ENCODE results near the gene LRRC45.

DNA sequence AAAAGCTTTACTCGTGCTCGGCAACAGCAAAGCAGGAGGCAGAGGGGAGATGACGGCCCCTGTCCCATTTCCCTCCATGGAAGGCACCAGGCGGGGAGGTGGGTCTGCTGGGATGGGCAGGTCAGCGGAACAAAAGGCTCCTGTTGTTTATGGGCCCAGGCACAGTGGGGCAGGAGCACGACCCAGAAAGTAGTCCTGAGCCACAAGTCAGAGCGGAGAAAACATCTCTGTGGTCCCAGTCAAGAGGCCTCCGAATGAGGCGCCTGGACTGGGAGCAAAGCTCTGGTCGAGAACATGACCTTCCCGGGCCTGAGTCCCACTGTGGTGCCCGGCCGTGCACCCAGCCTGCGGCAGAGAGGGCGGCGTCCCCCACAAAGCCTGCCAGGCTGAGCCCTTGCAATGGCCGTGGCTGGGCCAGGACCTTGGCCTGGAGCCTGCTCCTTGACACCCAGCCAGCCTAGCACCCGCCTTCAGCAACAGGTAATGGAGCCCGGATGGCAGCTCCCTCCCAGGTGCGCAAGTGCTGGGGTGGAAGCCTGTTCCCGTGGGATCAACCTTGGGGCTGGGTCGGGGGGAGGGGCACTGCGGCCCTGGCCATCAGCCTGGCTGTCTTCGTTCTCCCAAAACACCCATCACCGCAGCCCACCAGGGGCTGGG is 24.9 kb downstream of the LRRC45 start:
- TF ChIP-seq EZH2 (IDR thresholded peaks at IDR 0.05; ENCODE audit: low read depth, unreplicated experiment) (no peak), POLR2AphosphoS5 (IDR thresholded peaks at IDR 0.05; ENCODE audit: low read depth) (no peak), EZH2phosphoT487 (IDR thresholded peaks at IDR 0.05; ENCODE audit: unreplicated experiment) (no peak), NANOG (IDR thresholded peaks at IDR 0.05; ENCODE audit: borderline replicate concordance) (no peak)
- TF ChIP-seq, protein P1, sequence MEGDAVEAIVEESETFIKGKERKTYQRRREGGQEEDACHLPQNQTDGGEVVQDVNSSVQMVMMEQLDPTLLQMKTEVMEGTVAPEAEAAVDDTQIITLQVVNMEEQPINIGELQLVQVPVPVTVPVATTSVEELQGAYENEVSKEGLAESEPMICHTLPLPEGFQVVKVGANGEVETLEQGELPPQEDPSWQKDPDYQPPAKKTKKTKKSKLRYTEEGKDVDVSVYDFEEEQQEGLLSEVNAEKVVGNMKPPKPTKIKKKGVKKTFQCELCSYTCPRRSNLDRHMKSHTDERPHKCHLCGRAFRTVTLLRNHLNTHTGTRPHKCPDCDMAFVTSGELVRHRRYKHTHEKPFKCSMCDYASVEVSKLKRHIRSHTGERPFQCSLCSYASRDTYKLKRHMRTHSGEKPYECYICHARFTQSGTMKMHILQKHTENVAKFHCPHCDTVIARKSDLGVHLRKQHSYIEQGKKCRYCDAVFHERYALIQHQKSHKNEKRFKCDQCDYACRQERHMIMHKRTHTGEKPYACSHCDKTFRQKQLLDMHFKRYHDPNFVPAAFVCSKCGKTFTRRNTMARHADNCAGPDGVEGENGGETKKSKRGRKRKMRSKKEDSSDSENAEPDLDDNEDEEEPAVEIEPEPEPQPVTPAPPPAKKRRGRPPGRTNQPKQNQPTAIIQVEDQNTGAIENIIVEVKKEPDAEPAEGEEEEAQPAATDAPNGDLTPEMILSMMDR (conservative IDR thresholded peaks at IDR 0.05; ENCODE audit: low read depth in 2 of 2): no peak
